ENCODE measurements around the gene ATP7A. TPM values are rescaled to one million over a fixed set of nuclear protein-coding genes. Genes with fewer than 3 reads are reported as not detected.
"Not testable (repeated sequence)": the region's sequence is repeated elsewhere in the genome, so short reads cannot be mapped to it uniquely, and the experiment has no call there.

The ATP7A gene
- total RNA-seq, 1 experiment from 2014 or later, result 8.9 TPM

DNA sequence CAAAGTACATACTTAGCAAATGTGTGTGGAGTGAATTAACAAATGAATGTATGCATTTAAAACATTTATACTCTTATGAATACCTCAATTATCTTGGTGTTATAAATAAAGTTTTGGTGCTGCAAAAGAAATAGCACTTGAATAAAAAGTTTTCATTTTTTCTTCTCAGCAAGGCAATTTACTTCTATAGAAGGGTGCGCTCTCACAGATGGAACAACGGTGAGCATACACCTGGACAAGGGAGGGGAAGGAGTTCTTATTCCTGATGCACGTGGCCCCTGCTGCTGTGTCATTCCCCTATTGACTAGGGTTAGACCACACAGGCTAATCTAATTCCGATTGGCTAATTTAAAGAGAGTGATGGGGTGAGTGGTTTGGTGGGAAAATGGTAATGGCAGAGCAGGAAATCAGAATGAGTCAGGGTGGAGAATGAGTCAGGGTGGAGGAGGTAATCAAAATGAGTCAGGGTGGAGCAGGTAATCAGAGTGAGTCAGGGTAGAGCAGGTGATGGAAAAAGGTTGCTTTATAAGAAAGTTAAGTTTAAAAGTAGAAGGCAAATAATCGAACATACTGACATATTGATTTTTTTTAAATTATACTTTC lies 165.4 kb downstream of the ATP7A start:
- in situ Hi-C loops (cut with HindIII; ENCODE audit: low pct_unique_long_range_greater_than_20kb, low sequenced_read_pairs), result no loop called here
- peak; percentile 54 for DNase-seq (ENCODE audit: low read depth)

DNA sequence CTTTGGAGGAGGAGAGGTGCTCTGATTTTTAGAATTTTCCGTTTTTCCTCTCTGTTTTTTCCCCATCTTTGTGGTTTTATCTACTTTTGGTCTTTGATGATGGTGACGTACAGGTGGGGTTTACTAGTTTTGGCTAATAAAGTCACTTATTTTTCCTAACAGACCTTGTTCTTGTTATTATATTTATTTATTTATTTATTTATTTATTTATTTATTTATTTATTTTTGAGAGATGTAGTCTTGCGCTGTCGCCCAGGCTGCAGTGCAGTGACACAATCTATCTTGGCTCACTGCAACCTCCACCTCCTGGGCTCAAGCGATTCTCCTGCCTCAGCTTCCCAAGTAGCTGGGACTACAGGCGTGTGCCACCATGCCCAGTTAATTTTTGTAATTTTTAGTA lies 170.9 kb downstream of the ATP7A start:
- in situ Hi-C loops (cut with HindIII; ENCODE audit: low pct_unique_long_range_greater_than_20kb, low sequenced_read_pairs); DNase-seq (ENCODE audit: low read depth): not testable (repeated sequence)

DNA sequence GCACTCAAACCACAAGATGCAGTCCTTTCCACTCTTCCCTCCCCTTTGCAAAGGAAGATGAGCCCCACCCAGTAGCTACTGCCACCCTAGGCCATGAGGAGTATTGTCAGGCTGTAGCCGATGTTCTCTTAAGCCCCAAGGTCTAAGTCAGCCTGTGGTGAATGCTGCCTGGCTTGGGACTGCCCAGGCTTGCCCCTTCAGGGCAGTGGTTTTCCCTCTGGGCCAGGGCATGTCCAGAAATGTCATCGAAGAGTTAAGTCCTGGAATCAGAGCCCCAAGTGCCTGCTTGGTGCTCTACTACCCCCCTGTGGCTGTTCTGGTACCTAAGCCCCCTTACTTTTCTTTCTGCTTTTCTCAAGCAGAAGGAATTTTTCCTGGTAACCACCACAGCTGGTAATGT lies 181.8 kb downstream of the ATP7A start:
- DNase-seq (ENCODE audit: low read depth), result peak; percentile 85
- in situ Hi-C loops (cut with HindIII; ENCODE audit: low pct_unique_long_range_greater_than_20kb, low sequenced_read_pairs), result no loop called here

DNA sequence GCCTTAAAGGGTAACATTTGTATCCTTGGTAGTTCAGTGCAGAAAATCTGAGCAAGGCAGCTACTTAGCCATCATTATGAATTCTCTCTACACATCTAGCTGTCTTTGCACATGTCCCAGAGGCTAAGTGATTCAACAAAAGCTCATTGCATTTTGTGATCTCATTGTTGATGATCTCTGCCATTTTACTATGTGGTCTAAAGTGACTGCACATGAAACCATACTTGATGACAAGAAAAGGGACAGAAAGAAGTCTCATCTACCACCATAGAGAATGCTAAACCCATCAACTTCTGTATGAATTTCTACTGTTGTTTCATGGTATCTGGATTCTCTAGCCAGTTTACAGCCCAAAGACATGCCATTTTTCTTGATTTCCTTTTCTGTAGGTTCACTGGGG lies 187.6 kb downstream of the ATP7A start:
- no peak for DNase-seq (ENCODE audit: low read depth)
- in situ Hi-C loops (cut with HindIII; ENCODE audit: low pct_unique_long_range_greater_than_20kb, low sequenced_read_pairs), result no loop called here

Other genes with a start within 250 kb of the ATP7A start
- gene ATRX, start 124.5 kb upstream of the ATP7A start, total RNA-seq (2014; rRNA removed; shearing (Covaris generic); ENCODE audit: low replicate concordance), result 9.4 and 29.2 TPM in 2 replicates
- gene MAGT1, start 15.3 kb upstream of the ATP7A start, total RNA-seq (2014; rRNA removed; shearing (Covaris generic); ENCODE audit: low replicate concordance), result 84.0 and 99.7 TPM in 2 replicates
- 450 and 597 TPM in 2 replicates for gene COX7B, start 11.2 kb upstream of the ATP7A start, total RNA-seq (2014; rRNA removed; shearing (Covaris generic); ENCODE audit: low replicate concordance)
- gene PGAM4, start 58.9 kb downstream of the ATP7A start, total RNA-seq (2014; rRNA removed; shearing (Covaris generic); ENCODE audit: low replicate concordance), result not detected in 2 replicates
- gene PGK1, start 193.6 kb downstream of the ATP7A start, total RNA-seq (2014; rRNA removed; shearing (Covaris generic); ENCODE audit: low replicate concordance), result 995 and 1,058 TPM in 2 replicates
- 30.0 TPM in 2 replicates for gene TAF9B, start 229.0 kb downstream of the ATP7A start, total RNA-seq (2014; rRNA removed; shearing (Covaris generic); ENCODE audit: low replicate concordance)